ENCODE measurements around the gene MBP.

Gene MBP

GRCh38 chr18:77170890-77171410 is 38.4 kb upstream of the MBP start:
- no peaks in the 10 kb centered on the region for H3K36me3 ChIP-seq
- no peaks in the 10 kb centered on the region for H3K4me1 ChIP-seq
- no peaks in the 10 kb centered on the region for H3K9me3 ChIP-seq
- intact Hi-C loops (cut with DNase I; ENCODE audit: low total_unique reads) = no loop called here
- H3K27ac ChIP-seq = no peak overlapping the region
- no peak for TF ChIP-seq CTCF (IDR thresholded peaks at IDR 0.05)
- no peak overlapping the region for H3K4me3 ChIP-seq
- H3K27me3 ChIP-seq = peaks cover 0 to 2% of the 10 kb centered on the region in 2 donors
- DNase-seq = no peak

GRCh38 chr18:77168811-77169311 is 36.3 kb upstream of the MBP start:
- Histone ChIP-seq H3K9me3 (no peaks in the 10 kb centered on the region), H3K36me3 (no peaks in the 10 kb centered on the region), H3K27ac (no peak overlapping the region), H3K4me1 (no peaks in the 10 kb centered on the region), H3K4me3 (no peak overlapping the region), H3K27me3 (peaks cover 0 to 19% of the 10 kb centered on the region in 2 donors)
- no peak for DNase-seq
- intact Hi-C loops (cut with DNase I; ENCODE audit: low total_unique reads) = loop anchor here (5.0 kb wide), 1 partner anchor 53 kb away; no protein-coding TSS in a partner anchor
- no peak for TF ChIP-seq CTCF (IDR thresholded peaks at IDR 0.05)

- H3K27me3 ChIP-seq = peaks cover 0 to 24% of the 10 kb centered on the region in 2 donors
- H3K4me1 ChIP-seq = no peaks in the 10 kb centered on the region
- H3K4me3 ChIP-seq = no peak overlapping the region
- intact Hi-C loops (cut with DNase I; ENCODE audit: low total_unique reads) = loop anchor here (5.0 kb wide), 1 partner anchor 55 kb away; no protein-coding TSS in a partner anchor
- no peaks in the 10 kb centered on the region for H3K36me3 ChIP-seq
- no peak for TF ChIP-seq CTCF (IDR thresholded peaks at IDR 0.05)
- H3K9me3 ChIP-seq = no peaks in the 10 kb centered on the region
- no peak overlapping the region for H3K27ac ChIP-seq
- DNase-seq = no peak
These were observed 34.7 kb upstream of the MBP start for GRCh38 chr18:77167251-77167650.

- DNase-seq = no peak
- intact Hi-C loops (cut with DNase I; ENCODE audit: low total_unique reads) = loop anchor here (5.0 kb wide), 1 partner anchor 56 kb away; no protein-coding TSS in a partner anchor
- H3K27ac ChIP-seq = no peak overlapping the region
- H3K4me1 ChIP-seq = no peaks in the 10 kb centered on the region
- H3K9me3 ChIP-seq = no peaks in the 10 kb centered on the region
- peaks cover 0 to 28% of the 10 kb centered on the region in 2 donors for H3K27me3 ChIP-seq
- no peaks in the 10 kb centered on the region for H3K36me3 ChIP-seq
- H3K4me3 ChIP-seq = no peak overlapping the region
- no peak for TF ChIP-seq CTCF (IDR thresholded peaks at IDR 0.05)
These were observed 33.9 kb upstream of the MBP start for GRCh38 chr18:77166523-77166922.

GRCh38 chr18:77165503-77166188 is 33.1 kb upstream of the MBP start:
- intact Hi-C loops (cut with DNase I; ENCODE audit: low total_unique reads) = loop anchor here (5.0 kb wide), 1 partner anchor 57 kb away; no protein-coding TSS in a partner anchor
- DNase-seq = peak in 1 of 2 donors; percentile 43
- Histone ChIP-seq H3K4me3 (no peak overlapping the region), H3K4me1 (peaks cover 0 to 4% (median 0%) of the 10 kb centered on the region in 4 donors), H3K36me3 (no peaks in the 10 kb centered on the region), H3K9me3 (no peaks in the 10 kb centered on the region), H3K27me3 (peaks cover 0 to 28% of the 10 kb centered on the region in 2 donors), H3K27ac (no peak overlapping the region)
- TF ChIP-seq CTCF (IDR thresholded peaks at IDR 0.05) = no peak
